GM12878 (cell line): ENCODE data around the gene MGMT. TPM values are rescaled to one million over a fixed set of nuclear protein-coding genes. Genes with fewer than 3 reads are reported as not detected.

Experiments used
- ATAC-seq: fragments of 200-7000 bp; cut with Tn5 transposase; 3 replicates; pipeline ENCODE4 v1.9.1; 2020; ENCODE audit warnings: mild to moderate bottlenecking, moderate library complexity
- BruUV-seq: library from RNA; stranded (reverse); fragments of 400-500 nt; replicated peaks from 2 replicates; lab custom pipeline; 2021; lab: Mats Ljungman, UMichigan
- CTCF ChIA-PET: fragments of 300-600 bp; sonication (Branson Sonifier 250); formaldehyde crosslinking; extraction: SDS; loops from one replicate; lab custom pipeline; 2021; ENCODE audit warnings: inconsistent platforms; lab: Yijun Ruan, JAX
- POLR2A ChIA-PET: fragments of 350-600 bp; formaldehyde crosslinking; extraction: SDS; loops from one replicate; lab custom pipeline; 2021; ENCODE audit warnings: inconsistent platforms; lab: Charles Lee
- RAD21 ChIA-PET: fragments of 300-600 bp; sonication (Branson Sonifier 250); formaldehyde crosslinking; loops from one replicate; lab custom pipeline; 2023; ENCODE audit warnings: antibody characterized with exemption; ENCODE audit not compliant: unreplicated experiment; lab: Charles Lee
- SMC1A ChIA-PET: fragments of 300-600 bp; sonication (Branson Sonifier 250); formaldehyde crosslinking; loops from one replicate; lab custom pipeline; 2023; ENCODE audit not compliant: unreplicated experiment, uncharacterized antibody; lab: Charles Lee
- DNase-seq: peaks from one replicate; pipeline ENCODE4 v3.0.0-alpha.2; 2011; ENCODE audit warnings: low read depth, low spot score
- FAIRE-seq: peaks from 3 replicates; lab custom pipeline; 2011; peaks lifted over from hg19 to GRCh38; lab: Jason Lieb, UNC
- H2AFZ ChIP-seq: 2 replicates; pipeline ENCODE4 v1.6.0; 2011; ENCODE audit warnings: low read depth, low read length, control low read depth; ENCODE audit not compliant: control insufficient read depth
- H3K27ac ChIP-seq: 2 replicates; pipeline ENCODE4 v1.5.1; 2011; ENCODE audit warnings: control low read depth; ENCODE audit not compliant: control insufficient read depth, insufficient read depth
- H3K27me3 ChIP-seq, 2 experiments: replicated peaks in 1 of 2; 2 replicates each; pipeline versions ENCODE4 v1.6.0 to v1.6.1; 2011; ENCODE audit warnings: low read length in 1 of 2; ENCODE audit not compliant: control insufficient read depth in 2 of 2, insufficient read depth in 2 of 2
- H3K36me3 ChIP-seq, 2 experiments: 2 replicates each; pipeline ENCODE4 v1.5.1; 2011; ENCODE audit warnings: low read length in 1 of 2; ENCODE audit not compliant: control insufficient read depth in 2 of 2, insufficient read depth in 2 of 2
- H3K4me1 ChIP-seq: 2 replicates; pipeline ENCODE4 v1.6.1; 2011; ENCODE audit warnings: mild to moderate bottlenecking, low read length, moderate library complexity, mixed read lengths; ENCODE audit not compliant: control insufficient read depth, insufficient read depth
- H3K4me2 ChIP-seq: 2 replicates; pipeline ENCODE4 v1.6.0; 2011; ENCODE audit warnings: control low read depth; ENCODE audit not compliant: control insufficient read depth, insufficient read depth
- H3K4me3 ChIP-seq: fragments of 200-600 bp; sonication (generic); 2 replicates; pipeline ENCODE4 v1.5.1; 2016
- H3K79me2 ChIP-seq: 2 replicates; pipeline ENCODE4 v1.6.0; 2011; ENCODE audit warnings: low read length; ENCODE audit not compliant: control insufficient read depth, insufficient read depth
- H3K9ac ChIP-seq: 2 replicates; pipeline ENCODE4 v1.8.0; 2011; ENCODE audit warnings: low read length, control low read depth, mixed read lengths; ENCODE audit not compliant: control insufficient read depth, insufficient read depth
- H3K9me3 ChIP-seq: replicated peaks from 3 replicates; pipeline ENCODE4 v1.5.1; 2011; ENCODE audit warnings: mild to moderate bottlenecking, low read length; ENCODE audit not compliant: control insufficient read depth, insufficient read depth
- H4K20me1 ChIP-seq: 2 replicates; pipeline ENCODE4 v1.6.0; 2011; ENCODE audit not compliant: control insufficient read depth, insufficient read depth
- CBX3 ChIP-seq: fragments of 200-600 bp; sonication (generic); IDR thresholded peaks from 2 replicates; pipeline ENCODE4 v1.6.1; 2016; ENCODE audit warnings: low read depth, borderline replicate concordance
- EP300 ChIP-seq, 2 experiments: fragments of 150-350 bp in 1 of 2; IDR thresholded peaks; 2 replicates each; pipeline ENCODE4 v1.6.1; 2011 to 2012; ENCODE audit warnings: low read depth in 2 of 2, low read length in 2 of 2, borderline replicate concordance in 1 of 2, improper control_type of control experiment in 1 of 2, inconsistent platforms in 1 of 2; ENCODE audit not compliant: control insufficient read depth in 1 of 2
- ETV6 ChIP-seq, 2 experiments: fragments of 450-650 bp in 1 of 2; IDR thresholded peaks in 1 of 2; conservative IDR thresholded peaks in 1 of 2; 2 replicates each; pipeline ENCODE4 v1.6.1; 2014; ENCODE audit warnings: antibody characterized with exemption in 1 of 2, borderline replicate concordance in 1 of 2, low read depth in 1 of 2, mild to moderate bottlenecking in 1 of 2, moderate library complexity in 1 of 2
- FOS ChIP-seq: IDR thresholded peaks from 3 replicates; pipeline ENCODE4 v1.6.1; 2011; ENCODE audit warnings: borderline replicate concordance; ENCODE audit not compliant: insufficient read length; ENCODE audit errors: extremely low read depth
- HSF1 ChIP-seq: fragments of 150-350 bp; IDR thresholded peaks from 2 replicates; pipeline ENCODE4 v1.6.1; 2014; ENCODE audit warnings: mild to moderate bottlenecking, low read depth, low read length
- IRF4 ChIP-seq: IDR thresholded peaks from 2 replicates; pipeline ENCODE4 v1.6.1; 2011; ENCODE audit warnings: low read depth, low read length
- JUND ChIP-seq: IDR thresholded peaks from 2 replicates; pipeline ENCODE4 v1.6.1; 2012; ENCODE audit warnings: low read depth, mild to moderate bottlenecking, low read length, improper control_type of control experiment, moderate library complexity
- MTA3 ChIP-seq: IDR thresholded peaks from 2 replicates; pipeline ENCODE4 v1.6.1; 2012; ENCODE audit warnings: low read length, inconsistent platforms, borderline replicate concordance
- PML ChIP-seq: IDR thresholded peaks from 2 replicates; pipeline ENCODE4 v1.6.1; 2012; ENCODE audit warnings: low read length, inconsistent platforms
- POLR2A ChIP-seq: IDR thresholded peaks from 2 replicates; pipeline ENCODE4 v1.6.1; 2011; ENCODE audit warnings: low read depth, mild to moderate bottlenecking, low read length
- POLR2AphosphoS2 ChIP-seq: IDR thresholded peaks from 2 replicates; pipeline ENCODE4 v1.6.1; 2011; ENCODE audit warnings: low read depth, mild to moderate bottlenecking, low read length, improper control_type of control experiment, moderate library complexity
- RAD51 ChIP-seq: fragments of 450-650 bp; IDR thresholded peaks from 2 replicates; pipeline ENCODE4 v1.6.1; 2016; ENCODE audit warnings: moderate library complexity, mild to moderate bottlenecking, inconsistent platforms
- WRNIP1 ChIP-seq: IDR thresholded peaks from 2 replicates; pipeline ENCODE4 v1.6.1; 2011; ENCODE audit warnings: low read depth, low read length, improper control_type of control experiment, borderline replicate concordance
- YBX1 ChIP-seq: fragments of 450-650 bp; IDR thresholded peaks from 2 replicates; pipeline ENCODE4 v1.6.1; 2016; ENCODE audit warnings: antibody characterized with exemption
- ZNF207 ChIP-seq: fragments of 450-650 bp; IDR thresholded peaks from 2 replicates; pipeline ENCODE4 v1.6.1; 2014; ENCODE audit warnings: antibody characterized with exemption, mild to moderate bottlenecking, borderline replicate concordance
- ZNF274 ChIP-seq: IDR thresholded peaks from one replicate; pipeline ENCODE4 v1.8.0; 2011; ENCODE audit not compliant: insufficient read length, insufficient read depth
- WGBS: methylation state at CpG from one replicate; pipeline ENCODE4 v1.1.6; 2016; ENCODE audit warnings: low lambda C conversion rate; ENCODE audit not compliant: insufficient replicate concordance, insufficient coverage; ENCODE audit errors: missing lambda C conversion rate; 5-methylcytosine and 5-hydroxymethylcytosine counted together
- in situ Hi-C: fragments of 300-500 bp; cut with MboI; formaldehyde crosslinking; loops from 9 replicates; pipeline ENCODE4 v1.14.3; 2018; ENCODE audit warnings: mixed read lengths
- intact Hi-C: fragments of 100-400 bp; cut with micrococcal nuclease; formaldehyde crosslinking; loops from one replicate; pipeline ENCODE4 v1.14.2; 2022; ENCODE audit not compliant: unreplicated experiment
- polyA plus RNA-seq, 11 experiments: library from polyadenylated mRNA; depleted of rRNA in 4 of 11; unstranded in 6 of 11; stranded (reverse) in 5 of 11; fragments of >200 nt; fragmentation: Nextera tagmentation in 4 of 11; fragmentation: Illumina TruSeq in 1 of 11; extraction: Ambion mirVana in 4 of 11; extraction: Trizol in 1 of 11; gene quantifications; 1 replicate in 1 of 11; 2 replicates in 10 of 11; pipeline versions ENCODE4 v1.2.1 to v1.2.3, GENCODE V29; 2011 to 2016; ENCODE audit warnings: inconsistent platforms in 2 of 11, missing spikeins in 2 of 11, low read depth in 1 of 11
- total RNA-seq, 4 experiments: library from RNA; depleted of rRNA in 3 of 4; stranded (reverse); fragments of >200 nt in 3 of 4; fragmentation: Illumina TruSeq in 1 of 4; extraction: Trizol in 1 of 4; gene quantifications; 2 replicates each; pipeline versions ENCODE4 v1.2.1 to v1.2.3, GENCODE V29; 2013 to 2021

MGMT gene
- total and polyA plus RNA-seq, 10 of the 15 experiments (the other 5 are each of a cell fraction or from before 2014, with no cell fraction given): 0.16 to 24.2 (median 13.3) TPM

DNA sequence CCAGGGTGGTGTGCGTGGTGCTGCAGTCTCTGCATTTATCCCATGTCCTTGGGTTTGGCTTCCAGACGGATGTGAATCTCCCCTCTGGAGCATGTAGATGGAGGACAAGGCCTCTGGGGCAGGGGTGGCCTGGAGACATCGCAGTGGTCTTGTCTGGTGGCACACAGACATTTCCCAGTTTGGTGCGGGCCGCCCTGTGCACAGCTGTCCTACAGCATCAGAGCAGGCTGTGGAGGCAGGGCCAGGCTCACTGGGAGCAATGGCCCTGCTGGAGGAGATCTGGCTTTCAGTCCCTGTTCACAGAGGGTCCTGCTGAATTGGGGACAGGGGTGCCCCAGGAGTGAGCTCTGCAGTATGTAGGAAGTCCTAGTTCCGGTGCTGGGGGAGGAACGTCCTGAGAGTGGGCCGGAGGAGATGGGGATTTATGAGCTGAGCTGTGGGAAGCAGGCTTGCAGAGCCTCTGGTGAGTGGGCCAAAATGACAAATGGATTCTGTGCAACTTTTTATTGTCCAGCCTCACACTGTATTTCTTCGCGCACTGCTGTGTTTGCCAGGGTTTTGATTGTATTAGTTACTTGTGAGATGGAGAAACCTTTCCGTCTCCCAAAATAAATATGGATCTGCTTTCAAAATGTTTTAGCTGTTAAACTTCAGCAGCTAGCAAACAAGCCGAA lies 40.3 kb downstream of the MGMT start:
- H3K4me2 ChIP-seq: no peak overlapping the region
- no peak for FAIRE-seq
- 86% methylated on average over 12 of the region's 12 CpGs for WGBS
- H3K27ac ChIP-seq: no peak overlapping the region
- BruUV-seq: no TSS peak
- no peak for ATAC-seq
- ChIA-PET POLR2A (no interaction called here), CTCF (no interaction called here), SMC1A (no interaction called here), RAD21 (interaction anchor here (0.6 kb wide), 1 partner anchor 641 kb away, joined by 3 read pairs; no protein-coding TSS in a partner anchor)
- intact Hi-C loops: no loop called here
- in situ Hi-C loops: no loop called here
- H4K20me1 ChIP-seq: no peaks in the 10 kb centered on the region
- no peaks in the 10 kb centered on the region for H3K36me3 ChIP-seq
- H2AFZ ChIP-seq: no peak overlapping the region
- no peak overlapping the region for H3K4me3 ChIP-seq
- no peaks in the 10 kb centered on the region for H3K27me3 ChIP-seq
- peaks cover 1% of the 10 kb centered on the region; the same call in 1 of the 3 replicates for H3K9me3 ChIP-seq
- no peaks in the 10 kb centered on the region for H3K79me2 ChIP-seq
- no peaks in the 10 kb centered on the region for H3K4me1 ChIP-seq
- TF ChIP-seq ZNF207 (no peak), EP300 (IDR thresholded peaks at IDR 0.05; ENCODE audit: borderline replicate concordance in 1 of 2, control insufficient read depth in 1 of 2, low read depth in 2 of 2, low read length in 2 of 2) (no peak), CBX3 (no peak), PML (no peak), JUND (no peak), RAD51 (no peak), POLR2A (no peak), HSF1 (no peak), IRF4 (no peak), YBX1 (no peak), FOS (no peak), ZNF274 (no peak), MTA3 (no peak), WRNIP1 (no peak), POLR2AphosphoS2 (no peak), ETV6 (conservative IDR thresholded peaks at IDR 0.05 in 1 of 2, IDR thresholded peaks at IDR 0.05 in 1 of 2; ENCODE audit: borderline replicate concordance in 1 of 2, low read depth in 1 of 2) (no peak)
- no peak overlapping the region for H3K9ac ChIP-seq
- DNase-seq: no peak
